K562 (cell line): ENCODE measurements around the gene INMT. TPM values are rescaled to one million over a fixed set of nuclear protein-coding genes. Genes with fewer than 3 reads are reported as not detected.

Experiments
- ATF4 ChIP-seq: fragments of 450-650 bp; formaldehyde crosslinking; IDR thresholded peaks from 2 replicates; pipeline ENCODE4 v1.4.0; 2022; ENCODE audit warnings: mild to moderate bottlenecking, moderate library complexity
- ATF7 ChIP-seq: fragments of 450-650 bp; IDR thresholded peaks from 2 replicates; pipeline ENCODE4 v1.7.1; 2014; ENCODE audit warnings: mild to moderate bottlenecking, moderate library complexity
- HDAC1 ChIP-seq, 2 experiments: fragments of 450-650 bp; IDR thresholded peaks; 2 replicates each; pipeline ENCODE4 v1.6.1; 2016 to 2017; ENCODE audit warnings: inconsistent platforms in 1 of 2, mild to moderate bottlenecking in 1 of 2, moderate library complexity in 1 of 2
- JUNB ChIP-seq: fragments of 450-650 bp; formaldehyde crosslinking; conservative IDR thresholded peaks from 2 replicates; pipeline ENCODE4 v1.4.0; 2020; ENCODE audit warnings: mild to moderate bottlenecking
- MXD1 ChIP-seq: fragments of 250-450 bp; sonication (Bioruptor Pico); IDR thresholded peaks from 2 replicates; pipeline ENCODE4 v1.8.0; 2021; ENCODE audit warnings: borderline replicate concordance, mild to moderate bottlenecking, moderate library complexity; ENCODE audit not compliant: poor library complexity, severe bottlenecking
- PBX2 ChIP-seq, 2 experiments: IDR thresholded peaks in 1 of 2; conservative IDR thresholded peaks in 1 of 2; 2 replicates each; pipeline ENCODE4 v1.6.1; 2016; ENCODE audit warnings: low read depth in 2 of 2, mild to moderate bottlenecking in 1 of 2, missing compliant biosample characterization in 1 of 2, missing genetic modification characterization in 1 of 2, moderate library complexity in 1 of 2
- PKNOX1 ChIP-seq: fragments of 450-650 bp; IDR thresholded peaks from 2 replicates; pipeline ENCODE4 v1.6.1; 2016
- RUNX1 ChIP-seq: sonication (generic); IDR thresholded peaks from 2 replicates; pipeline ENCODE4 v1.6.1; 2016; ENCODE audit warnings: antibody characterized with exemption, low read depth
- SLC30A9 ChIP-seq: fragments of 250-450 bp; sonication (Bioruptor Pico); IDR thresholded peaks from 2 replicates; pipeline ENCODE4 v1.8.0; 2022; ENCODE audit warnings: mild to moderate bottlenecking, moderate library complexity
- THAP12 ChIP-seq: fragments of 250-450 bp; sonication (Bioruptor Pico); IDR thresholded peaks from 2 replicates; pipeline ENCODE4 v1.9.0; 2021; ENCODE audit warnings: mild to moderate bottlenecking, inconsistent platforms
- U2AF1 ChIP-seq: fragments of 200-400 bp; formaldehyde crosslinking; optimal IDR thresholded peaks from 2 replicates; pipeline ENCODE3; 2017; ENCODE audit warnings: mild to moderate bottlenecking, low read depth, low read length, moderate library complexity
- ZNF511 ChIP-seq: sonication (generic); formaldehyde crosslinking; IDR thresholded peaks from 2 replicates; pipeline ENCODE4 v1.8.0; 2022; ENCODE audit warnings: mild to moderate bottlenecking, missing genetic modification reagents
- ZNF639 ChIP-seq, 2 experiments: fragments of 200-800 bp in 1 of 2; sonication (Bioruptor generic) in 1 of 2; sonication (generic) in 1 of 2; formaldehyde crosslinking in 1 of 2; IDR thresholded peaks in 1 of 2; conservative IDR thresholded peaks in 1 of 2; 2 replicates each; pipeline versions ENCODE4 v1.5.0 to v1.6.1; 2016 to 2020; ENCODE audit warnings: missing compliant biosample characterization in 1 of 2, missing genetic modification characterization in 1 of 2, missing genetic modification reagents in 1 of 2
- ZNF644 ChIP-seq: fragments of 200-800 bp; sonication (Bioruptor generic); IDR thresholded peaks from 2 replicates; pipeline ENCODE4 v1.6.1; 2016; ENCODE audit warnings: low read depth, missing genetic modification characterization, missing compliant biosample characterization
- polyA plus RNA-seq, 8 experiments: library from polyadenylated mRNA; depleted of rRNA in 4 of 8; stranded (reverse) in 5 of 8; unstranded in 3 of 8; fragments of >200 nt; fragmentation: Nextera tagmentation in 2 of 8; fragmentation: Illumina TruSeq in 1 of 8; extraction: Ambion mirVana in 2 of 8; extraction: Trizol in 1 of 8; gene quantifications; 2 replicates each; pipeline versions ENCODE4 v1.2.1 to v1.2.3, GENCODE V29; 2011 to 2014; ENCODE audit warnings: inconsistent platforms in 1 of 8, missing spikeins in 1 of 8
- total RNA-seq, 7 experiments: library from RNA; depleted of rRNA in 6 of 7; stranded (reverse); fragments of >200 nt in 6 of 7; fragmentation: Illumina TruSeq in 2 of 7; extraction: Trizol in 2 of 7; gene quantifications; 2 replicates each; pipeline versions ENCODE4 v1.2.1 to v1.2.3, GENCODE V29; 2011 to 2021; ENCODE audit warnings: low replicate concordance in 1 of 7

Gene INMT
- total and polyA plus RNA-seq, 9 of the 15 experiments (the other 6 are each of a cell fraction or from before 2014, with no cell fraction given), result 0.04 to 0.27 TPM; not detected in 7

- TF ChIP-seq ZNF639 (CRISPR knock-in tag; conservative IDR thresholded peaks at IDR 0.05 in 1 of 2, IDR thresholded peaks at IDR 0.05 in 1 of 2) (peak in 1 of 2 experiments; percentile 86; a peak in 2 of 4 replicates), PBX2 (CRISPR knock-in tag; IDR thresholded peaks at IDR 0.05; ENCODE audit: low read depth) (no peak), PBX2 (tag; conservative IDR thresholded peaks at IDR 0.05; ENCODE audit: low read depth) (0 out of 2 replicates have a peak, but pooled peaks have one; percentile 27), THAP12 (CRISPR knock-in tag) (no peak), RUNX1 (0 out of 2 replicates have a peak, but pooled peaks have one; percentile 21), U2AF1 (no peak), MXD1 (CRISPR knock-in tag) (no peak), ATF4 (CRISPR knock-in tag) (no peak), PKNOX1 (no peak; the same call in 1 of the 2 replicates), ZNF511 (CRISPR knock-in tag) (no peak), JUNB (CRISPR knock-in tag) (no peak), ZNF644 (peak; percentile 93), ATF7 (peak; percentile 85), HDAC1 (IDR thresholded peaks at IDR 0.05) (peak; percentile 91 to 98), SLC30A9 (no peak)
Observed at GRCh38 chr7:30761214-30762156, 9.6 kb downstream of the INMT start (continued).
